Fibroblast of skin of right biceps (primary cell): ENCODE results near the gene PLEK2.
"Not testable (repeated sequence)": the region's sequence is repeated elsewhere in the genome, so short reads cannot be mapped to it uniquely, and the experiment has no call there.

Experiments
- DNase-seq: peaks from one replicate; pipeline ENCODE4 v3.0.0-alpha.2; 2013

PLEK2 gene

GRCh38 chr14:67357186-67357968 is 54.6 kb downstream of the PLEK2 start:
- DNase-seq, result no peak

DNA sequence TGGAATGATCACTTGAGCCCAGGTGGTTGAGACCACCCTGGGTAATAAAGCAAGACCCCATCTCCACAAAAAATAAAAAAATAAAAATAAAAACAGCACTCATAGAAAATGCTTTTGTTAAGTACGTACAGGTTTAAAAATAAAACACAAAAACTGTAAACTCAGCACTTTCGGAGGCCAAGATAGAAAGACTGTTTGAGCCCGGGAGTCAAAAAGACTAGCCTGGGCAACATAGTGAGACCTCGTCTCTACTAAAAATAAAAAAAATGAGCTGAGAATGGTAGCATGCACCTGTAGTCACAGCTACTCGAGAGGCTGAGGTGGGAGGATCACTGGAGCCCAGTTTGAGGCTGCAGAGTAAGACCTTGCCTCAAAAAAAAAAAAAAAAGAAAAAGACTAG is 59.9 kb downstream of the PLEK2 start:
- no peak for DNase-seq

DNA sequence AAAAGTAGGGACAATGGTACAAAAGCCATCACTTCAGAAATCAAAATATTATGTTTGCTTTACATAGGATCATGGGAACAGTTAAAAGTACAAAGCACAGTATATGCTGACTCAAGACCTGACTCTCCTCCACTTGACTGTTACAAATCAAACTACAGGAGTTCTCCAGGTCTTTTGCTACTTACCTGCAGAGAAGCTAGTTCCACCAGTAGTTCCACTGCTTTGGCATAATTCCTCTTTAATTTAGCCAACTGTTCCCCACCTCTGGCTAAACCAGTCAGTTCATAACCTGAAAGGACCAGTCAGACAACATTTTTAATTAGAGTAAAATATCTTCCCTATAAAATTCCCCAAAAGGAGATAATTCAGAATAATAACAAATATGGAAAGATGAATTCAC is 66.4 kb downstream of the PLEK2 start:
- no peak for DNase-seq

DNA sequence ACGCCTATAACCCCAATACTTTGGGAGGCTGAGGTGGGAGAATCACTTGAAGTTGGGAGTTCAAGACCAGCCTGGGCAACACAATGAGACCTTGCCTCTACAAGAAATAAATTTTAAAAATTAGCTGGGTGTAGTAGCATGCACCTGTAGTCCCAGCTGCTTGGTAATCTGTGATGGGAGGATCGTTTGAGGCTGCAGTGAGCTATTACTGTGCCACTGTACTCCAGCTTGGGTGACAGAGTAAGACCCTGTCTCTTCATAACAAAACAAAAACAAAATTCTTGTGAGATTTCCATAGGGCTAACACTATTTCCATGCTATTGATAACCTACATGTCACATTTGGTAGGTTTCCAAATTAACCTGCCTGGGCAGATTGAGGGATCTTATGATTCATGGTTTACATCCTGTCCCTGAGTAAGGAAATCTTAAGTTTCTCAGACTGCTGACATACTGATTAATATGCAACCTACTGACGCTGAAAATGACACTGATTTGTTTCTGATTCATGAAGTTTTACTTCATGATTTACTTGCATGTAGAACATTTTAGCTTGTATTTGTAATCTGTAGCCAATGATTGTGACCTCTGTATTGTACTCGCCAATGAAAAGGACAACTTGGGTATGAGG is 68.2 kb downstream of the PLEK2 start:
- DNase-seq, result no peak

DNA sequence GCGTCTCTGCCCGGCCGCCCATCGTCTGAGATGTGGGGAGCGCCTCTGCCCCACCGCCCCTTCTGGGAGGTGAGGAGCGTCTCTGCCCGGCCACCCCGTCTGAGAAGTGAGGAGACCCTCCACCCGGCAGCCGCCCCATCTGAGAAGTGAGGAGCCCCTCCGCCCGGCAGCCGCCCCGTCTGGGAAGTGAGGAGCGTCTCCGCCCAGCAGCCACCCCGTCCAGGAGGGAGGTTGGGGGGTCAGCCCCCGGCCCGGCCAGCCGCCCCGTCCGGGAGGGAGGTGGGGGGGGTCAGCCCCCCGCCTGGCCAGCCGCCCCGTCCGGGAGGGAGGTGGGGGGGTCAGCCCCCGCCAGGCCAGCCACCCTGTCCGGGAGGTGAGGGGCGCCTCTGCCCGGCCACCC is 70.7 kb downstream of the PLEK2 start:
- DNase-seq, result not testable (repeated sequence)
